Gastroesophageal sphincter (tissue), 3 donors: Measurements from ENCODE around the gene SCN2B.

Experiments used
- CTCF ChIP-seq, 4 experiments: fragments of 200-600 bp in 2 of 4; fragments of 450-650 bp in 2 of 4; sonication (generic) in 1 of 4; IDR thresholded peaks; one replicate each; pipeline ENCODE4 v1.5.1; 2017 to 2019; ENCODE audit warnings: antibody characterized with exemption in 4 of 4, mild to moderate bottlenecking in 2 of 4, moderate library complexity in 2 of 4
- EP300 ChIP-seq: sonication (generic); formaldehyde crosslinking; IDR thresholded peaks from one replicate; pipeline ENCODE4 v1.6.1; 2017; ENCODE audit warnings: antibody characterized with exemption, mild to moderate bottlenecking
- POLR2A ChIP-seq, 2 donors: fragments of 450-650 bp; IDR thresholded peaks; one replicate each; pipeline ENCODE4 v1.6.1; 2017; ENCODE audit warnings: antibody characterized with exemption in 2 of 2, mild to moderate bottlenecking in 2 of 2, moderate library complexity in 1 of 2
- POLR2AphosphoS5 ChIP-seq: sonication (generic); formaldehyde crosslinking; IDR thresholded peaks from one replicate; pipeline ENCODE4 v1.6.1; 2017; ENCODE audit warnings: antibody characterized with exemption

- TF ChIP-seq CTCF (IDR thresholded peaks at IDR 0.05): no peak
- no peak for TF ChIP-seq POLR2A (IDR thresholded peaks at IDR 0.05)
- no peak for TF ChIP-seq EP300
- no peak for TF ChIP-seq POLR2AphosphoS5
Measured at GRCh38 chr11:118129471-118130172, 46.8 kb downstream of the SCN2B start.
